RKO (cell line): ENCODE measurements around the gene CASTOR1.

ENCODE experiments used
- DNase-seq: peaks from one replicate; pipeline ENCODE4 v3.0.0-alpha.2; 2016; ENCODE audit warnings: low spot score

Gene CASTOR1

GRCh38 chr22:30318799-30319419 is 29.6 kb upstream of the CASTOR1 start:
- DNase-seq = no peak

GRCh38 chr22:30317778-30318177 is 28.5 kb upstream of the CASTOR1 start:
- no peak for DNase-seq

- DNase-seq = no peak
Measured at GRCh38 chr22:30315962-30316576, 26.8 kb upstream of the CASTOR1 start.

GRCh38 chr22:30314915-30315314 is 25.6 kb upstream of the CASTOR1 start:
- no peak for DNase-seq

- no peak for DNase-seq
Measured at GRCh38 chr22:30313527-30314363, 24.4 kb upstream of the CASTOR1 start.

GRCh38 chr22:30312053-30312452 is 22.7 kb upstream of the CASTOR1 start:
- no peak for DNase-seq

- no peak for DNase-seq
Measured at GRCh38 chr22:30310881-30311771, 21.8 kb upstream of the CASTOR1 start.

- DNase-seq = no peak
Measured at GRCh38 chr22:30309951-30310741, 20.8 kb upstream of the CASTOR1 start.

GRCh38 chr22:30308518-30309230 is 19.4 kb upstream of the CASTOR1 start:
- peak; percentile 53 for DNase-seq

GRCh38 chr22:30308093-30308492 is 18.8 kb upstream of the CASTOR1 start:
- no peak for DNase-seq

GRCh38 chr22:30307041-30307574 is 17.8 kb upstream of the CASTOR1 start:
- DNase-seq = no peak

- no peak for DNase-seq
Measured at GRCh38 chr22:30306627-30307011, 17.3 kb upstream of the CASTOR1 start.

- DNase-seq = no peak
Measured at GRCh38 chr22:30305906-30306626, 16.8 kb upstream of the CASTOR1 start.

- no peak for DNase-seq
Measured at GRCh38 chr22:30305519-30305905, 16.2 kb upstream of the CASTOR1 start.

GRCh38 chr22:30304495-30305244 is 15.4 kb upstream of the CASTOR1 start:
- DNase-seq = no peak

GRCh38 chr22:30302810-30303138 is 13.5 kb upstream of the CASTOR1 start:
- no peak for DNase-seq

- DNase-seq = no peak
Measured at GRCh38 chr22:30301995-30302809, 12.9 kb upstream of the CASTOR1 start.

GRCh38 chr22:30299322-30299721 is 10.0 kb upstream of the CASTOR1 start:
- DNase-seq = no peak
